Measurements from ENCODE around the gene PAGE4.

GRCh38 chrX:49840679-49841078 lies 11.6 kb downstream of the PAGE4 start:
- TF ChIP-seq CTCF (IDR thresholded peaks at IDR 0.05) (no peak), POLR2A (IDR thresholded peaks at IDR 0.05) (no peak)
